Thyroid gland (tissue), 4 donors: ENCODE measurements around the gene RPUSD1.

Source experiments
- CTCF ChIP-seq, 6 experiments: fragments of 200-600 bp in 3 of 6; fragments of 450-650 bp in 3 of 6; sonication (generic) in 3 of 6; IDR thresholded peaks; one replicate each; pipeline ENCODE4 v1.5.1; 2016 to 2019; ENCODE audit warnings: antibody characterized with exemption in 6 of 6, mild to moderate bottlenecking in 2 of 6, inconsistent platforms in 1 of 6, moderate library complexity in 1 of 6
- POLR2A ChIP-seq, 2 donors: fragments of 450-650 bp; IDR thresholded peaks; one replicate each; pipeline ENCODE4 v1.6.1; 2017; ENCODE audit warnings: antibody characterized with exemption in 2 of 2, mild to moderate bottlenecking in 2 of 2, moderate library complexity in 1 of 2

- no peak for TF ChIP-seq CTCF (IDR thresholded peaks at IDR 0.05)
- TF ChIP-seq POLR2A (IDR thresholded peaks at IDR 0.05): no peak
These were observed 53.0 kb downstream of the RPUSD1 start for GRCh38 chr16:734981-735881.
